H1 (cell line): Measurements from ENCODE around the gene SEMG2. TPM values are rescaled to one million over a fixed set of nuclear protein-coding genes. Genes with fewer than 3 reads are reported as not detected.

Source experiments
- CTCF ChIA-PET: fragments of 300-600 bp; sonication (Branson Sonifier 250); formaldehyde crosslinking; loops from one replicate; lab custom pipeline; 2021; ENCODE audit not compliant: partially characterized antibody; lab: Charles Lee
- POLR2A ChIA-PET: fragments of 300-600 bp; sonication (Branson Sonifier 250); formaldehyde crosslinking; loops from one replicate; lab custom pipeline; 2021; ENCODE audit warnings: inconsistent platforms; ENCODE audit not compliant: partially characterized antibody; lab: Charles Lee
- DNase-seq, 2 experiments: peaks; one replicate each; pipeline versions ENCODE4 v3.0.0 to v3.0.0-alpha.2; 2010 to 2022; ENCODE audit warnings: low spot score in 2 of 2, low read depth in 1 of 2, mixed read lengths in 1 of 2
- FAIRE-seq: peaks from 2 replicates; lab custom pipeline; 2011; peaks lifted over from hg19 to GRCh38; lab: Jason Lieb, UNC
- H2AFZ ChIP-seq: 2 replicates; pipeline ENCODE4 v1.8.1; 2012; ENCODE audit warnings: low read length, inconsistent platforms
- H2AK5ac ChIP-seq: 2 replicates; pipeline ENCODE4 v1.6.1; 2013; ENCODE audit warnings: low read depth, low read length
- H2BK120ac ChIP-seq: replicated peaks from 2 replicates; pipeline ENCODE3; 2013; ENCODE audit warnings: low read depth, low read length, inconsistent platforms
- H2BK12ac ChIP-seq: 2 replicates; pipeline ENCODE4 v1.6.1; 2013; ENCODE audit warnings: low read depth, low read length
- H2BK15ac ChIP-seq: 2 replicates; pipeline ENCODE4 v1.6.1; 2013; ENCODE audit warnings: low read length
- H2BK20ac ChIP-seq: 2 replicates; pipeline ENCODE4 v1.6.1; 2013; ENCODE audit warnings: low read length
- H2BK5ac ChIP-seq: 2 replicates; pipeline ENCODE4 v1.6.1; 2013; ENCODE audit warnings: low read depth, low read length
- H3K14ac ChIP-seq: 2 replicates; pipeline ENCODE4 v1.6.1; 2013; ENCODE audit warnings: inconsistent platforms; ENCODE audit not compliant: insufficient read length
- H3K18ac ChIP-seq: 2 replicates; pipeline ENCODE4 v1.6.1; 2013; ENCODE audit warnings: low read length; ENCODE audit errors: extremely low read depth
- H3K23ac ChIP-seq: 2 replicates; pipeline ENCODE4 v1.6.1; 2013; ENCODE audit warnings: inconsistent platforms; ENCODE audit not compliant: insufficient read length
- H3K23me2 ChIP-seq: 2 replicates; pipeline ENCODE4 v1.6.1; 2013; ENCODE audit warnings: low read depth, low read length
- H3K27ac ChIP-seq: 2 replicates; pipeline ENCODE4 v1.6.1; 2011; ENCODE audit warnings: low read depth, low read length, inconsistent platforms
- H3K27me3 ChIP-seq, 4 experiments: replicated peaks in 1 of 4; 1 replicate in 1 of 4; 2 replicates in 3 of 4; pipeline versions ENCODE4 v1.6.1 to v1.8.1; 2011 to 2013; ENCODE audit warnings: low read length in 3 of 4, mild to moderate bottlenecking in 3 of 4, inconsistent platforms in 2 of 4, mixed read lengths in 2 of 4, moderate library complexity in 1 of 4; ENCODE audit not compliant: control insufficient read depth in 3 of 4, insufficient read depth in 3 of 4; ENCODE audit errors: extremely low read depth in 1 of 4
- H3K36me3 ChIP-seq, 4 experiments: 2 replicates each; pipeline versions ENCODE4 v1.6.1 to v1.8.1; 2011 to 2013; ENCODE audit warnings: mild to moderate bottlenecking in 4 of 4, low read length in 3 of 4, moderate library complexity in 2 of 4, control low read depth in 1 of 4, inconsistent platforms in 1 of 4; ENCODE audit not compliant: insufficient read depth in 4 of 4, control insufficient read depth in 2 of 4
- H3K4ac ChIP-seq: replicated peaks from 2 replicates; pipeline ENCODE3; 2013; ENCODE audit warnings: low read length, low read depth, mixed read lengths, inconsistent platforms; ENCODE audit not compliant: insufficient read length
- H3K4me1 ChIP-seq, 4 experiments: replicated peaks in 1 of 4; 1 replicate in 1 of 4; 2 replicates in 3 of 4; pipeline versions ENCODE4 v1.6.1 to v1.8.1; 2011 to 2013; ENCODE audit warnings: low read length in 3 of 4, inconsistent platforms in 2 of 4, mixed read lengths in 1 of 4; ENCODE audit not compliant: insufficient read depth in 4 of 4, control insufficient read depth in 3 of 4
- H3K4me2 ChIP-seq, 2 experiments: 2 replicates each; pipeline versions ENCODE4 v1.6.1 to v1.8.1; 2011 to 2013; ENCODE audit warnings: low read depth in 2 of 2, low read length in 2 of 2, control low read depth in 1 of 2, inconsistent platforms in 1 of 2, mild to moderate bottlenecking in 1 of 2; ENCODE audit not compliant: insufficient read depth in 1 of 2
- H3K4me3 ChIP-seq, 4 experiments: fragments of 200-600, 300-600 bp in 1 of 4; sonication (generic), shearing (Covaris generic), sonication (Bioruptor Twin) in 1 of 4; 2 replicates each; pipeline versions ENCODE4 v1.5.1 to v1.8.1; 2011 to 2016; ENCODE audit warnings: low read length in 4 of 4, low read depth in 3 of 4, control low read depth in 2 of 4, inconsistent platforms in 2 of 4, mild to moderate bottlenecking in 2 of 4, mixed read lengths in 1 of 4, moderate library complexity in 1 of 4; ENCODE audit not compliant: insufficient read depth in 2 of 4; ENCODE audit errors: extremely low read depth in 1 of 4
- H3K56ac ChIP-seq: replicated peaks from 2 replicates; pipeline ENCODE3; 2013; ENCODE audit warnings: low read depth, mild to moderate bottlenecking, mixed read lengths, low read length, inconsistent platforms; ENCODE audit not compliant: insufficient read length
- H3K79me1 ChIP-seq: 2 replicates; pipeline ENCODE4 v1.6.1; 2013; ENCODE audit warnings: low read depth, low read length, control low read depth
- H3K79me2 ChIP-seq, 2 experiments: 2 replicates each; pipeline versions ENCODE4 v1.6.1 to v1.8.1; 2012 to 2013; ENCODE audit warnings: low read length in 2 of 2, mild to moderate bottlenecking in 2 of 2, inconsistent platforms in 1 of 2; ENCODE audit not compliant: insufficient read depth in 2 of 2, control insufficient read depth in 1 of 2
- H3K9ac ChIP-seq, 4 experiments: replicated peaks in 1 of 4; 1 replicate in 1 of 4; 2 replicates in 3 of 4; pipeline versions ENCODE4 v1.6.1 to v1.8.1; 2011 to 2013; ENCODE audit warnings: low read depth in 3 of 4, low read length in 3 of 4, control low read depth in 2 of 4, mild to moderate bottlenecking in 2 of 4, moderate library complexity in 2 of 4, inconsistent platforms in 1 of 4; ENCODE audit errors: extremely low read depth in 1 of 4
- H3K9me3 ChIP-seq, 2 experiments: 2 replicates each; pipeline versions ENCODE4 v1.6.1 to v1.8.1; 2012 to 2013; ENCODE audit warnings: mild to moderate bottlenecking in 2 of 2, moderate library complexity in 2 of 2, control low read depth in 1 of 2, inconsistent platforms in 1 of 2, low read depth in 1 of 2, low read length in 1 of 2, mixed read lengths in 1 of 2; ENCODE audit not compliant: insufficient read depth in 2 of 2
- H4K20me1 ChIP-seq, 2 experiments: replicated peaks in 1 of 2; 2 replicates each; pipeline versions ENCODE3 to v1.8.1; 2011 to 2013; ENCODE audit warnings: inconsistent platforms in 2 of 2, low read length in 2 of 2, mild to moderate bottlenecking in 1 of 2; ENCODE audit not compliant: insufficient read depth in 2 of 2, control insufficient read depth in 1 of 2
- H4K5ac ChIP-seq: 2 replicates; pipeline ENCODE4 v1.6.1; 2013; ENCODE audit warnings: low read length, low read depth, mixed read lengths, inconsistent platforms; ENCODE audit not compliant: insufficient read length
- H4K8ac ChIP-seq: 2 replicates; pipeline ENCODE4 v1.8.0; 2013; ENCODE audit warnings: mild to moderate bottlenecking, moderate library complexity, low read length, inconsistent platforms; ENCODE audit not compliant: insufficient read depth; ENCODE audit errors: extremely low read depth
- H4K91ac ChIP-seq: replicated peaks from 2 replicates; pipeline ENCODE3; 2013; ENCODE audit warnings: low read length, mixed read lengths, inconsistent platforms; ENCODE audit not compliant: insufficient read length
- CHD2 ChIP-seq: IDR thresholded peaks from 2 replicates; pipeline ENCODE4 v1.6.1; 2012; ENCODE audit warnings: low read length, improper control_type of control experiment
- EZH2 ChIP-seq: fragments of 200-600 bp; sonication (generic); IDR thresholded peaks from 2 replicates; pipeline ENCODE4 v1.7.1; 2012; ENCODE audit warnings: low read depth, mild to moderate bottlenecking, moderate library complexity, low read length, inconsistent platforms; ENCODE audit not compliant: severe bottlenecking
- JUN ChIP-seq: IDR thresholded peaks from 2 replicates; pipeline ENCODE4 v1.6.1; 2011; ENCODE audit warnings: low read depth, mild to moderate bottlenecking, improper control_type of control experiment, low read length
- MAFK ChIP-seq: IDR thresholded peaks from 2 replicates; pipeline ENCODE4 v1.6.1; 2012; ENCODE audit warnings: low read depth, mild to moderate bottlenecking, improper control_type of control experiment, low read length
- RBBP5 ChIP-seq: IDR thresholded peaks from 2 replicates; pipeline ENCODE4 v1.7.1; 2012; ENCODE audit warnings: low read depth, mild to moderate bottlenecking, inconsistent platforms, low read length, moderate library complexity, borderline replicate concordance
- SP4 ChIP-seq: IDR thresholded peaks from 2 replicates; pipeline ENCODE4 v1.6.1; 2012; ENCODE audit warnings: low read length, inconsistent platforms
- SRF ChIP-seq: IDR thresholded peaks from 2 replicates; pipeline ENCODE4 v1.6.1; 2011; ENCODE audit warnings: mild to moderate bottlenecking, low read depth, low read length, moderate library complexity
- TAF1 ChIP-seq: IDR thresholded peaks from 2 replicates; pipeline ENCODE4 v1.6.1; 2011; ENCODE audit warnings: mild to moderate bottlenecking, low read depth, low read length
- YY1 ChIP-seq: IDR thresholded peaks from 2 replicates; pipeline ENCODE4 v1.6.1; 2011; ENCODE audit warnings: low read depth, mild to moderate bottlenecking, low read length
- WGBS, 2 experiments: shearing (Covaris generic) in 1 of 2; methylation state at CpG; one replicate each; pipeline versions ENCODE4 v1.1.6 to v1.1.7; 2013 to 2015; ENCODE audit warnings: low lambda C conversion rate in 2 of 2, mixed read lengths in 2 of 2, inconsistent platforms in 1 of 2, low coverage in 1 of 2, missing lambda C conversion rate in 1 of 2; ENCODE audit not compliant: insufficient replicate concordance in 2 of 2, insufficient coverage in 1 of 2, insufficient read length in 1 of 2; ENCODE audit errors: extremely low coverage in 1 of 2, missing lambda C conversion rate in 1 of 2; 5-methylcytosine and 5-hydroxymethylcytosine counted together
- polyA plus RNA-seq, 7 experiments: library from polyadenylated mRNA; depleted of rRNA in 3 of 7; stranded (reverse) in 5 of 7; unstranded in 2 of 7; fragments of >200 nt in 5 of 7; fragments of 200-250 nt in 2 of 7; gene quantifications; 1 replicate in 5 of 7; 2 replicates in 1 of 7; 4 replicates in 1 of 7; pipeline versions ENCODE4 v1.2.1 to v1.2.3, GENCODE V29; 2011 to 2013; ENCODE audit warnings: missing spikeins in 2 of 7, mixed read lengths in 2 of 7
- total RNA-seq: library from RNA; stranded (reverse); fragmentation: NEBNext Ultra II Directional; extraction: Animal tissue kit (Norgen Biotek cat#: 25700); gene quantifications from 2 replicates; pipeline ENCODE4 v1.2.1, GENCODE V29; 2021
- TF ChIP-seq, protein P1 (sequence below), 3 experiments: IDR thresholded peaks; 1 replicate in 2 of 3; 2 replicates in 1 of 3; pipeline versions ENCODE4 v1.5.1 to v1.6.1; 2011; ENCODE audit warnings: low read length in 3 of 3, mild to moderate bottlenecking in 3 of 3, inconsistent platforms in 2 of 3, low read depth in 1 of 3, moderate library complexity in 1 of 3; ENCODE audit not compliant: insufficient read depth in 1 of 3; ENCODE audit errors: control extremely low read depth in 1 of 3
- TF ChIP-seq, protein P2 (sequence below): IDR thresholded peaks from 2 replicates; pipeline ENCODE4 v1.6.1; 2011; ENCODE audit warnings: low read length, improper control_type of control experiment

The SEMG2 gene
- total and polyA plus RNA-seq, 2 of the 8 experiments (the other 6 are each of a cell fraction or from before 2014, with no cell fraction given), result not detected

DNA sequence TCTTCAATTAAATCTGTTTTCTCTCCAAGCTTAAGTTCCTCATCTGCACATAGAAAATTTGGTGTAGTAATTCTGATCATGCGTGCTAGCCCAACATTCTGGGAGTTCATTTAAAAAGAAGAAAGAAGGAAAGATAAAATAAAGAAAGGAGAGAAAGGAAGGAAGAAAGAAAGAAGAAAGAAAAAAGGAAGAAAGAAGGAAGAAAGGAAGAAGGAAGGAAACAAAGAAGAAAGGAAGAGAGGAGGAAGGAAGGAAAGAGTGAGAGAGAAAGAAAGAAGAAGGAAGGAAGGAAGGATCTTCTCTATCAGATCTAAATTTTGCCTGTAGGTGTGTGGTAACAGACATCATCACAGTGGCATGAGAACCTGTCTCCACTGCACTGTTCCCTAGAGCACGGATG, 17.0 kb downstream of the SEMG2 start:
- Histone ChIP-seq H2AFZ (no peak overlapping the region), H3K79me2 (no peaks in the 10 kb centered on the region), H3K23ac (no peak overlapping the region), H3K56ac (no peak overlapping the region), H2BK120ac (no peak overlapping the region), H3K9ac (no peak overlapping the region), H2BK5ac (no peak overlapping the region), H3K4me3 (no peak overlapping the region), H3K27me3 (no peaks in the 10 kb centered on the region; a peak in 1 of 7 replicates), H3K36me3 (no peaks in the 10 kb centered on the region), H2BK15ac (no peak overlapping the region), H2BK20ac (no peak overlapping the region), H3K4me2 (no peak overlapping the region), H3K4ac (no peak overlapping the region), H3K23me2 (no peaks in the 10 kb centered on the region), H3K27ac (no peak overlapping the region), H3K14ac (no peak overlapping the region), H4K20me1 (no peaks in the 10 kb centered on the region), H4K5ac (no peak overlapping the region), H3K4me1 (no peaks in the 10 kb centered on the region; a peak in 1 of 7 replicates), H4K8ac (no peak overlapping the region), H2BK12ac (no peak overlapping the region), H3K18ac (no peak overlapping the region), H2AK5ac (no peak overlapping the region), H4K91ac (no peak overlapping the region), H3K79me1 (no peaks in the 10 kb centered on the region), H3K9me3 (no peaks in the 10 kb centered on the region; a peak in 2 of 4 replicates)
- FAIRE-seq (no peak), DNase-seq (no peak)
- ChIA-PET POLR2A (no interaction called here), CTCF (interaction anchor here (0.7 to 1.8 kb wide), 3 partner anchors 17 to 99 kb away, joined by 3 to 8 read pairs (median 3); partner anchors contain the start of gene SLPI)
- WGBS, 2 experiments, result 81% methylated on average over 2 of the region's 2 CpGs; no CpG with 5 or more reads in 1 of the 2 experiments
- TF ChIP-seq YY1 (no peak), TAF1 (no peak), SRF (no peak), CHD2 (no peak), JUN (no peak), RBBP5 (no peak), MAFK (no peak), SP4 (no peak), EZH2 (no peak)
- TF ChIP-seq, protein P1, sequence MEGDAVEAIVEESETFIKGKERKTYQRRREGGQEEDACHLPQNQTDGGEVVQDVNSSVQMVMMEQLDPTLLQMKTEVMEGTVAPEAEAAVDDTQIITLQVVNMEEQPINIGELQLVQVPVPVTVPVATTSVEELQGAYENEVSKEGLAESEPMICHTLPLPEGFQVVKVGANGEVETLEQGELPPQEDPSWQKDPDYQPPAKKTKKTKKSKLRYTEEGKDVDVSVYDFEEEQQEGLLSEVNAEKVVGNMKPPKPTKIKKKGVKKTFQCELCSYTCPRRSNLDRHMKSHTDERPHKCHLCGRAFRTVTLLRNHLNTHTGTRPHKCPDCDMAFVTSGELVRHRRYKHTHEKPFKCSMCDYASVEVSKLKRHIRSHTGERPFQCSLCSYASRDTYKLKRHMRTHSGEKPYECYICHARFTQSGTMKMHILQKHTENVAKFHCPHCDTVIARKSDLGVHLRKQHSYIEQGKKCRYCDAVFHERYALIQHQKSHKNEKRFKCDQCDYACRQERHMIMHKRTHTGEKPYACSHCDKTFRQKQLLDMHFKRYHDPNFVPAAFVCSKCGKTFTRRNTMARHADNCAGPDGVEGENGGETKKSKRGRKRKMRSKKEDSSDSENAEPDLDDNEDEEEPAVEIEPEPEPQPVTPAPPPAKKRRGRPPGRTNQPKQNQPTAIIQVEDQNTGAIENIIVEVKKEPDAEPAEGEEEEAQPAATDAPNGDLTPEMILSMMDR (IDR thresholded peaks at IDR 0.05; ENCODE audit: control extremely low read depth in 1 of 3, insufficient read depth in 1 of 3, low read depth in 1 of 3, low read length in 3 of 3), result no peak
- TF ChIP-seq, protein P2, sequence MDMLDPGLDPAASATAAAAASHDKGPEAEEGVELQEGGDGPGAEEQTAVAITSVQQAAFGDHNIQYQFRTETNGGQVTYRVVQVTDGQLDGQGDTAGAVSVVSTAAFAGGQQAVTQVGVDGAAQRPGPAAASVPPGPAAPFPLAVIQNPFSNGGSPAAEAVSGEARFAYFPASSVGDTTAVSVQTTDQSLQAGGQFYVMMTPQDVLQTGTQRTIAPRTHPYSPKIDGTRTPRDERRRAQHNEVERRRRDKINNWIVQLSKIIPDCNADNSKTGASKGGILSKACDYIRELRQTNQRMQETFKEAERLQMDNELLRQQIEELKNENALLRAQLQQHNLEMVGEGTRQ, result no peak
